ENCODE measurements around the gene TAP1. TPM values are rescaled to one million over a fixed set of nuclear protein-coding genes. Genes with fewer than 3 reads are reported as not detected.

Gene TAP1
- total and polyA plus RNA-seq, 9 of the 15 experiments (the other 6 are each of a cell fraction or from before 2014, with no cell fraction given), result 1.3 to 6.0 (median 4.2) TPM

DNA sequence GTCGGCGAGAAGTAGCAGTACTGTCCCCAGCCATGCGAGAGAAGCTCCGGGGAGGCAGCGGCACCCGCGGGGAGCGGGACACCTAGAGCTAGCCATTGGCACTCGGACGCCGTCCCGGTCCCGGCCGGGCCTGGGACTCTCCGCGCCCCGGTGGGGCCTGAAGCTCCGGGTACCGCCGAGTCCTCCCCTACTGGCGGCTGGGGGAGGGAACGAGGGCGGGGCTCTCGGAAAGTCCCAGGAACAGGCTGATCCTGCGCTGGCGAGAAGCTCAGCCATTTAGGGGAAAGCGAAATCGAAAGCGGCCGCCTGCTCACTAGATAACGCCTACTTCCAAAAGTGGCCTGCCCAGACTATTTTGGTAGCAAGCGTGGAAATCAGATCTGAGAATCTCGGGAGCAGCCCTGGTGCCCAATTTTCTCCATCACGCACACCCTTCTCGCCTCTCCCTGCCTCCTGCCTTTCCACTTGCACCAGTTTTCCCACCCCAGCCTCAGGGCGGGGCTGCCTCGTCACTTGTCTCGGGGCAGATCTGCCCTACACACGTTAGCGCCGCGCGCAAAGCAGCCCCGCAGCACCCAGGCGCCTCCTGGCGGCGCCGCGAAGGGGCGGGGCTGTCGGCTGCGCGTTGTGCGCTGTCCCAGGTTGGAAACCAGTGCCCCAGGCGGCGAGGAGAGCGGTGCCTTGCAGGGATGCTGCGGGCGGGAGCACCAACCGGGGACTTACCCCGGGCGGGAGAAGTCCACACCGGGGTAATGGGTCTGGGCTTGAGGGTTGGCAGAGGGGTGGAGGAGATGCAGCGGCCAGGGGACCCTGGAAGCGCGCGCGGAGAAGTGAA is at the start of gene TAP1, which contains the start of gene PSMB9 (continued):
- TF ChIP-seq, protein P1, sequence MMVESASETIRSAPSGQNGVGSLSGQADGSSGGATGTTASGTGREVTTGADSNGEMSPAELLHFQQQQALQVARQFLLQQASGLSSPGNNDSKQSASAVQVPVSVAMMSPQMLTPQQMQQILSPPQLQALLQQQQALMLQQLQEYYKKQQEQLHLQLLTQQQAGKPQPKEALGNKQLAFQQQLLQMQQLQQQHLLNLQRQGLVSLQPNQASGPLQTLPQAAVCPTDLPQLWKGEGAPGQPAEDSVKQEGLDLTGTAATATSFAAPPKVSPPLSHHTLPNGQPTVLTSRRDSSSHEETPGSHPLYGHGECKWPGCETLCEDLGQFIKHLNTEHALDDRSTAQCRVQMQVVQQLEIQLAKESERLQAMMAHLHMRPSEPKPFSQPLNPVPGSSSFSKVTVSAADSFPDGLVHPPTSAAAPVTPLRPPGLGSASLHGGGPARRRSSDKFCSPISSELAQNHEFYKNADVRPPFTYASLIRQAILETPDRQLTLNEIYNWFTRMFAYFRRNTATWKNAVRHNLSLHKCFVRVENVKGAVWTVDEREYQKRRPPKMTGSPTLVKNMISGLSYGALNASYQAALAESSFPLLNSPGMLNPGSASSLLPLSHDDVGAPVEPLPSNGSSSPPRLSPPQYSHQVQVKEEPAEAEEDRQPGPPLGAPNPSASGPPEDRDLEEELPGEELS (CRISPR knock-in tag; IDR thresholded peaks at IDR 0.05; ENCODE audit: borderline replicate concordance), result peak; percentile 91; the same call in 1 of the 2 replicates
- TF ChIP-seq, protein P2, sequence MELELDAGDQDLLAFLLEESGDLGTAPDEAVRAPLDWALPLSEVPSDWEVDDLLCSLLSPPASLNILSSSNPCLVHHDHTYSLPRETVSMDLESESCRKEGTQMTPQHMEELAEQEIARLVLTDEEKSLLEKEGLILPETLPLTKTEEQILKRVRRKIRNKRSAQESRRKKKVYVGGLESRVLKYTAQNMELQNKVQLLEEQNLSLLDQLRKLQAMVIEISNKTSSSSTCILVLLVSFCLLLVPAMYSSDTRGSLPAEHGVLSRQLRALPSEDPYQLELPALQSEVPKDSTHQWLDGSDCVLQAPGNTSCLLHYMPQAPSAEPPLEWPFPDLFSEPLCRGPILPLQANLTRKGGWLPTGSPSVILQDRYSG (tag; conservative IDR thresholded peaks at IDR 0.05; ENCODE audit: low read depth), result no peak
- TF ChIP-seq TAF15 (IDR thresholded peaks at IDR 0.05; ENCODE audit: low read depth, low read length), result no peak
- peak; percentile 87 for TF ChIP-seq HNRNPLL (IDR thresholded peaks at IDR 0.05; ENCODE audit: low read depth, low read length, poor library complexity, severe bottlenecking)
- no peak for TF ChIP-seq SNIP1 (IDR thresholded peaks at IDR 0.05; ENCODE audit: low read depth)
- TF ChIP-seq TAF7 (tag; IDR thresholded peaks at IDR 0.05), result no peak
- TF ChIP-seq ERF (CRISPR knock-in tag; IDR thresholded peaks at IDR 0.05), result no peak; the same call in 1 of the 2 replicates
- 0 out of 2 replicates have a peak, but pooled peaks have one; percentile 16 for TF ChIP-seq MXI1 (IDR thresholded peaks at IDR 0.05; ENCODE audit: low read depth, low read length)
- no peak for TF ChIP-seq DMBX1 (CRISPR knock-in tag; IDR thresholded peaks at IDR 0.05; ENCODE audit: borderline replicate concordance)
- peak; percentile 83; the same call in 1 of the 2 replicates for TF ChIP-seq DPF2 (IDR thresholded peaks at IDR 0.05)
- TF ChIP-seq FOXP1 (CRISPR knock-in tag; IDR thresholded peaks at IDR 0.05), result no peak
- TF ChIP-seq ZNF133 (CRISPR knock-in tag; IDR thresholded peaks at IDR 0.05), result no peak
- no peak for TF ChIP-seq LEF1 (IDR thresholded peaks at IDR 0.05)
- no peak for TF ChIP-seq SPI1 (IDR thresholded peaks at IDR 0.05; ENCODE audit: borderline replicate concordance, low read depth, low read length)
- TF ChIP-seq, protein P3, sequence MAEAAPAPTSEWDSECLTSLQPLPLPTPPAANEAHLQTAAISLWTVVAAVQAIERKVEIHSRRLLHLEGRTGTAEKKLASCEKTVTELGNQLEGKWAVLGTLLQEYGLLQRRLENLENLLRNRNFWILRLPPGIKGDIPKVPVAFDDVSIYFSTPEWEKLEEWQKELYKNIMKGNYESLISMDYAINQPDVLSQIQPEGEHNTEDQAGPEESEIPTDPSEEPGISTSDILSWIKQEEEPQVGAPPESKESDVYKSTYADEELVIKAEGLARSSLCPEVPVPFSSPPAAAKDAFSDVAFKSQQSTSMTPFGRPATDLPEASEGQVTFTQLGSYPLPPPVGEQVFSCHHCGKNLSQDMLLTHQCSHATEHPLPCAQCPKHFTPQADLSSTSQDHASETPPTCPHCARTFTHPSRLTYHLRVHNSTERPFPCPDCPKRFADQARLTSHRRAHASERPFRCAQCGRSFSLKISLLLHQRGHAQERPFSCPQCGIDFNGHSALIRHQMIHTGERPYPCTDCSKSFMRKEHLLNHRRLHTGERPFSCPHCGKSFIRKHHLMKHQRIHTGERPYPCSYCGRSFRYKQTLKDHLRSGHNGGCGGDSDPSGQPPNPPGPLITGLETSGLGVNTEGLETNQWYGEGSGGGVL (CRISPR knock-in tag; IDR thresholded peaks at IDR 0.05), result no peak
- TF ChIP-seq PCBP1 (IDR thresholded peaks at IDR 0.05; ENCODE audit: low read depth, low read length, poor library complexity, severe bottlenecking), result peak; percentile 41
- TF ChIP-seq SP1 (CRISPR knock-in tag; IDR thresholded peaks at IDR 0.05), result peak; percentile 99
- TF ChIP-seq, protein P4, sequence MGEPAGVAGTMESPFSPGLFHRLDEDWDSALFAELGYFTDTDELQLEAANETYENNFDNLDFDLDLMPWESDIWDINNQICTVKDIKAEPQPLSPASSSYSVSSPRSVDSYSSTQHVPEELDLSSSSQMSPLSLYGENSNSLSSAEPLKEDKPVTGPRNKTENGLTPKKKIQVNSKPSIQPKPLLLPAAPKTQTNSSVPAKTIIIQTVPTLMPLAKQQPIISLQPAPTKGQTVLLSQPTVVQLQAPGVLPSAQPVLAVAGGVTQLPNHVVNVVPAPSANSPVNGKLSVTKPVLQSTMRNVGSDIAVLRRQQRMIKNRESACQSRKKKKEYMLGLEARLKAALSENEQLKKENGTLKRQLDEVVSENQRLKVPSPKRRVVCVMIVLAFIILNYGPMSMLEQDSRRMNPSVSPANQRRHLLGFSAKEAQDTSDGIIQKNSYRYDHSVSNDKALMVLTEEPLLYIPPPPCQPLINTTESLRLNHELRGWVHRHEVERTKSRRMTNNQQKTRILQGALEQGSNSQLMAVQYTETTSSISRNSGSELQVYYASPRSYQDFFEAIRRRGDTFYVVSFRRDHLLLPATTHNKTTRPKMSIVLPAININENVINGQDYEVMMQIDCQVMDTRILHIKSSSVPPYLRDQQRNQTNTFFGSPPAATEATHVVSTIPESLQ (CRISPR knock-in tag; IDR thresholded peaks at IDR 0.05), result no peak
- TF ChIP-seq PURB (CRISPR knock-in tag; IDR thresholded peaks at IDR 0.05; ENCODE audit: low read depth), result no peak
- no peak; the same call in 1 of the 2 replicates for TF ChIP-seq ZNF830 (CRISPR knock-in tag; IDR thresholded peaks at IDR 0.05)
- TF ChIP-seq ZNF436 (CRISPR knock-in tag; IDR thresholded peaks at IDR 0.05), result no peak
- no peak for TF ChIP-seq WHSC1 (IDR thresholded peaks at IDR 0.05; ENCODE audit: low read length)

Data from K562 (cell line).